EH (cell line): ENCODE data around the gene LRP10.
A peak's percentile ranks its signal among the peaks of the same experiment; 100 is the strongest.
"Not testable (repeated sequence)": the region's sequence is repeated elsewhere in the genome, so short reads cannot be mapped to it uniquely, and the experiment has no call there.

ENCODE experiments used
- DNase-seq: peaks from one replicate; pipeline ENCODE4 v3.0.0-alpha.2; 2015; ENCODE audit warnings: low read depth

Gene LRP10

DNA sequence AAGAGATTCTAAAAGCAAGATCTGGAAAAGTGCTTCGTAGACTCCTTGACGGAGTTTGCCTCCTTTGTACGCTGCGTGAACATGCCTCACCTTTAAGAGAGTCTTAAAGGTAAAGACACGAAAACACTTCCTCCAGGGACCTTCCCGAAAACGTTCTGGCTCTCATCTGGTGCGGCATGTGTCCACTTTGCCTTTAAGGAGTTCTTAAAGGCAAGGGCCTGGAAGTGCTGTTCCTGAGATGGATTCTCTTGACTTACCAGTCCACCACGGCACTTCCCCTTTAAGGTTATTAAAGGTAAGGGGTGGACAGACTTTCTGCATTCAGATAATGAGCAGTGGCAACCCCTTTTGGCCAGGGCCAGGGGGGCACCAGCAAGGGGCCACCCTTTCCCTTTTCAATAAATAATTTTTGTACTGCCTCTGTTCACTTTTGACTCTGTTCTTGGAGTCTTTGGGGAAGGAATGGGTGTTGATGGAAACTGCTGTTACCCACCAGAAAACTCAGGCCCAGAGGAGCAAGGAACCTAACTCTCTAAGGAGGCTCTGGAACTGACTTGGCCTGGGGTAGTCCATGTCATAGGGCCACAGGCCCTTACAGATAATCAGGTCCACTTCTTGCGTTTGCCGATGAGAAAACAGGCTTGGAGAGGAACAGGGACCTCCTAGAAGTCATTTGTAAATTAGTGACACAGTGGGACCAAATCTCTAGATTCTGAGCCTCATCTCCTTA lies 15.9 kb downstream of the LRP10 start:
- peak; percentile 91 for DNase-seq

GRCh38 chr14:22887990-22888378 lies 16.4 kb downstream of the LRP10 start:
- no peak for DNase-seq

DNA sequence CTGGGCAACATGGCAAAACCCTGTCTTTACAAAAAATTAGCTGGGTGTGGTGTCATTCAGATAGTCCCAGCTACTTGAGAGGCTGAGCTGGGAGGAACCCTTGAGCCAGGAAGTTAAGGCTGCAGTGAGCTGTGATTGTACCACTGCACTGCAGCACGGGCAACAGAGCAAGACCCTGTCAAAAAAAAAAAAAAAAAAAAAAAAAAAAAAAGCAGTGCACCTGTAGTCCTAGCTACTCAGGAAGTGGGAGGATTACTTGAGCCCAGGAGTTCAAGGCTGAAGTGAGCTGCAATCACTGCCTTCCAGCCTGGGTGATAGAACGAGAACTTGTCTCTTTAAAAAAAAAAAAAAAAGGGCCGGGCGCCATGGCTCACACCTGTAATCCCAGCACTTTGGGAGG lies 17.1 kb downstream of the LRP10 start:
- no peak for DNase-seq

GRCh38 chr14:22890416-22890815 lies 18.9 kb downstream of the LRP10 start:
- no peak for DNase-seq

DNA sequence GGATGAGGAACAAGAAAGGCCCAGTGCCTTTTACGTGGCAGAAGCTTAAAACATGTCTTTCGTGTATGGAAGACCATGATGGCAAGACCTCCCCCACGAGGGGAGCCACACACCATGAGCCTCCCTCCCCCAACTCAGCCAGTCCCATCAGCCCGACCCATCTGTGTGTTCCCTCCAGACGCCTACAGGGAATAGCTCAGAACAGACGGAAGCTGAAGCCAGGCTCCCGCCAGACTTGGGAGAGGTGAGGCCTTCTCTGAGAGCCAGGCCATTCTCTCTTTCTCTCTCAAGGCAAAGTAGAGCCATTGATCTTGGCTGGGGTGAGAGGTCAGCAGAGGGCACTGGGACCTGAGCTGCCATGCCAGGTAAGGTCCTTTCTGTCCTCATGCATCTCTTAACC lies 20.9 kb downstream of the LRP10 start:
- DNase-seq = no peak

- no peak for DNase-seq
Observed at GRCh38 chr14:22893706-22894105, 22.2 kb downstream of the LRP10 start.

- DNase-seq = no peak
Observed at GRCh38 chr14:22895402-22895801, 23.9 kb downstream of the LRP10 start.

- DNase-seq = no peak
Observed at GRCh38 chr14:22896356-22896755, 24.8 kb downstream of the LRP10 start.

- no peak for DNase-seq
Observed at GRCh38 chr14:22896760-22897159, 25.2 kb downstream of the LRP10 start.

- DNase-seq = no peak
Observed at GRCh38 chr14:22897357-22897756, 25.8 kb downstream of the LRP10 start.

GRCh38 chr14:22898302-22899090 lies 27.0 kb downstream of the LRP10 start:
- DNase-seq = peak; percentile 93

DNA sequence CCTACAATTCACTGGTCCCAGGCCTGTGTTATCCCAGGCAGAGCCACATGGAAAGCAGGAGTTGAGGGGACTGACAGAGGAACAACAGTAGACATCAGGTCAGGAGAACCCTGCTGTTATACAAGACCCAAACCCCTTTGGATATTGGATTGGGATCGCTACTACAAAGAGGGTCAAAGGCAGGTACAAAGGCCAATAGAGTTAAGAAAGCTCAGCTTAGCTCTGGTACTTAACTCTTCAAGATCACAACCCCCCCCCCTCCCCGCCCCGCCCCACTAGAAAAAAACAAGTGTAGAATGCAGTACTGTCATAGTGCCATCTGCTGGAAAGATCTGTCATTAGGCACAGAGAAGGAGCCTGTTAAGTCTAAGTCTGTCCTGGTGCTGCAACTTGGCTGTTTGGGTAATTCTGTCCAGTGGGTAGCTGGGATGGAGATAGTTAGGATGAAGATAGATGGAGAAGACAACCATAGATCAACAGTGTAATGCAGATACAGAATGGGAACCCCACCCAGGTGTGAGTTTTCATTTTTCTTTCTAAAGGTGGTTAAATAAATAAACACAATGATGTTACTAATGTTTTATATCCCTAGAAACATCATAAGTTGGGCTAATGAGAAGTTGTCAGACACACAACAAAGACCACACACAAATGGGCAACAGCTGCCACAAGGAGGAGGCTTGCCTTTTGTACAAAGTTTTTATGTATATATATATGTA lies 28.7 kb downstream of the LRP10 start:
- peak; percentile 81 for DNase-seq

- DNase-seq = no peak
Observed at GRCh38 chr14:22901799-22902198, 30.3 kb downstream of the LRP10 start.

DNA sequence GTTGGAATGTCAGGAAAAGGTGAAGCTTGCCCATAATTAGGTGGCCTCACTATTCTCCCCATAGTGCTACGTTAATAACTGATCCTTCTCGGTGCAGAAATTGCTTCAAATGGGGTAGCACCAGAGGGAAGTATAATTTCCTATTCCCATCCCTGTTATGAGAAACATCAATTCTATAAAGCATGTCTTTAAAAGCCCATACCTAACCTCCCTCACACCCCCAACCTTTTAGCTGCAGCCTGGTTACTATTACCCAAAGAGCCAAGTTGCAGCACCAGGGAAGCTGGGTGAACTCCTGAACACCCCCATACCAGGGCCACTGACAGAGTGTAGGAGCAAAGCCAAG lies 32.2 kb downstream of the LRP10 start:
- DNase-seq = no peak

GRCh38 chr14:22905627-22906026 lies 34.1 kb downstream of the LRP10 start:
- DNase-seq = no peak

GRCh38 chr14:22906073-22906472 lies 34.5 kb downstream of the LRP10 start:
- no peak for DNase-seq

DNA sequence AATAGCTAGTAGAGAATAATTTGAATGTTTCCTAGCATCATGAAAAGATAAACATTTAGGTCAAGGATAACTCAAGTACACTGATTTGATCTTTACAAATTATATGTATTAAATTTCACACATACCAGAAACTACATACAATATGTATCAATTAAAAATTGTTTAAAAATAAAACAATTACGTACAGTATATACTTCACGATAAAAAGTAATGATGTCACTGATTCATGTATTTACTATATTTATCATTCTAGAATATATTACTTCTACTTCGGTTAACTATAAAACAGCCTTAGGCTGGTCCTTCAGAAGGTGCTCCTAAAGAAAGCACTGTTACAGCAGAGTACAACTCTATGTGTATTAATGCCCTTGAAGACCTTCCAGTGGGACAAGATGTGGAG lies 35.9 kb downstream of the LRP10 start:
- DNase-seq = no peak

DNA sequence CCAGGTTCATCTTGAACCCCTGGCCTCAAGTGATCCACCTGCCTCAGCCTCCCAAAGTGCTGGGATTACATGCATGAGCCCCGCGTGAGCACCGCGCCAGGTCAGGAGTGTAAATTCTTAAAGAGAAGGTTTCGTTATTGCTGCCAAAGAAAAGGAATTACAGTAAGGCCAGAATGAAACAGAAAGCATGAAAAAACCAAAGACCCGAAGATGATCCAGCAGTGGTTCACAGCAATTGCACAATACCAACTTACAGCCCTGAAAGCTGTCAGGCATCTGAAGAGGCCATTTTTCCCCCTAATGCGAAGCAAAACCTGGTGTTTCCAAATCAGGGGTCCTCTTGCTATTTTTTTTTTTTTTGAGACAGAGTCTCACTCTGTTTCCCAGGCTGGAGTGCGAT lies 37.1 kb downstream of the LRP10 start:
- DNase-seq = no peak

DNA sequence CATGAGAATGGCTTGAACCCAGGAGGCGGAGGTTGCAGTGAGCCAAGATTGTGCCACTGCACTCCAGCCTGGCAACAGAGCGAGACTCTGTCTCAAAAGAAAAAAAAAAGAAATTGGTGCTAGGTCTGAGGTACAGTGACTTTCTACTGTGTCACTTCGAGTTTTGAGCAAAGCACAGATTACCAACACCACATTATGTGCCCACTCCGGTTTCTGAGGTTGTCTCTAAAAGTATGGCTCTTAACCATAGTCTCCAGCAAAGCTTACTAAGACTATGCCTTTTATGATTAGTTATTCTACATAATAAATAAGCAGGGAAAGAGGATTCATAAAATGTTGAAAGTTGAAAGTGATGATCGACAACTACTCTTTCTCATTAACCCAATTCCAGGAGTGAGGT lies 39.4 kb downstream of the LRP10 start:
- DNase-seq = no peak

GRCh38 chr14:22914836-22915235 lies 43.3 kb downstream of the LRP10 start:
- DNase-seq = not testable (repeated sequence)

- no peak for DNase-seq
Observed at GRCh38 chr14:22915886-22916521, 44.5 kb downstream of the LRP10 start.

GRCh38 chr14:22918804-22919600 lies 47.5 kb downstream of the LRP10 start, which contains the start of gene RBM23:
Gene RBM23, minus strand, starts transcription at chr14:22919149.
- DNase-seq = peak; percentile 100
